Nephron progenitor cell (in vitro differentiated cells): Measurements from ENCODE around the gene INSC.

Source experiments
- DNase-seq: peaks from one replicate; pipeline ENCODE4 v3.0.0; 2021
- H3K27ac Mint-ChIP-seq: 2 replicates; pipeline ENCODE4 v1.8.0; 2021; ENCODE audit warnings: mild to moderate bottlenecking, moderate library complexity, mixed read lengths
- H3K27me3 Mint-ChIP-seq: 2 replicates; pipeline ENCODE4 v1.8.0; 2021; ENCODE audit warnings: mild to moderate bottlenecking, low read depth, mixed read lengths; ENCODE audit not compliant: poor library complexity
- H3K36me3 Mint-ChIP-seq: 2 replicates; pipeline ENCODE4 v1.8.0; 2021; ENCODE audit warnings: low read depth, mixed read lengths
- H3K4me1 Mint-ChIP-seq: 2 replicates; pipeline ENCODE4 v1.8.0; 2021; ENCODE audit warnings: mixed read lengths
- H3K4me3 Mint-ChIP-seq: 2 replicates; pipeline ENCODE4 v1.8.0; 2021; ENCODE audit warnings: mild to moderate bottlenecking, moderate library complexity, mixed read lengths
- H3K9me3 Mint-ChIP-seq: 2 replicates; pipeline ENCODE4 v1.8.0; 2021; ENCODE audit warnings: mild to moderate bottlenecking, moderate library complexity, mixed read lengths
- CTCF ChIP-seq: fragments of 200-600 bp; sonication (generic); IDR thresholded peaks from 2 replicates; pipeline ENCODE4 v1.5.0; 2021; ENCODE audit warnings: antibody characterized with exemption

The INSC gene

GRCh38 chr11:15141381-15141780 lies 26.7 kb downstream of the INSC start:
- Mint-ChIP-seq H3K4me3 (no peak overlapping the region), H3K36me3 (no peaks in the 10 kb centered on the region), H3K27me3 (peaks cover 9% of the 10 kb centered on the region), H3K27ac (no peak overlapping the region), H3K9me3 (no peaks in the 10 kb centered on the region), H3K4me1 (peaks cover 13% of the 10 kb centered on the region)
- no peak for DNase-seq
- no peak for TF ChIP-seq CTCF

- no peak overlapping the region for H3K27ac Mint-ChIP-seq
- no peak for DNase-seq
- no peaks in the 10 kb centered on the region for H3K9me3 Mint-ChIP-seq
- peaks cover 13% of the 10 kb centered on the region for H3K4me1 Mint-ChIP-seq
- H3K36me3 Mint-ChIP-seq = no peaks in the 10 kb centered on the region
- peaks cover 14% of the 10 kb centered on the region for H3K27me3 Mint-ChIP-seq
- TF ChIP-seq CTCF = no peak
- H3K4me3 Mint-ChIP-seq = no peak overlapping the region
These were observed 28.1 kb downstream of the INSC start for GRCh38 chr11:15142838-15143237.

GRCh38 chr11:15143855-15144254 lies 29.1 kb downstream of the INSC start:
- H3K27me3 Mint-ChIP-seq = peaks cover 15% of the 10 kb centered on the region
- no peak overlapping the region for H3K27ac Mint-ChIP-seq
- no peak for TF ChIP-seq CTCF
- peaks cover 13% of the 10 kb centered on the region for H3K4me1 Mint-ChIP-seq
- no peaks in the 10 kb centered on the region for H3K9me3 Mint-ChIP-seq
- DNase-seq = no peak
- no peaks in the 10 kb centered on the region for H3K36me3 Mint-ChIP-seq
- no peak overlapping the region for H3K4me3 Mint-ChIP-seq

- peaks cover 13% of the 10 kb centered on the region for H3K4me1 Mint-ChIP-seq
- no peak overlapping the region for H3K4me3 Mint-ChIP-seq
- no peak overlapping the region for H3K27ac Mint-ChIP-seq
- peaks cover 15% of the 10 kb centered on the region for H3K27me3 Mint-ChIP-seq
- H3K9me3 Mint-ChIP-seq = no peaks in the 10 kb centered on the region
- no peaks in the 10 kb centered on the region for H3K36me3 Mint-ChIP-seq
- TF ChIP-seq CTCF = no peak
- DNase-seq = no peak
These were observed 29.6 kb downstream of the INSC start for GRCh38 chr11:15144347-15144746.

- Mint-ChIP-seq H3K4me1 (peaks cover 13% of the 10 kb centered on the region), H3K4me3 (no peak overlapping the region), H3K9me3 (no peaks in the 10 kb centered on the region), H3K27me3 (peaks cover 15% of the 10 kb centered on the region), H3K36me3 (no peaks in the 10 kb centered on the region), H3K27ac (no peak overlapping the region)
- no peak for DNase-seq
- TF ChIP-seq CTCF = no peak
These were observed 30.4 kb downstream of the INSC start for GRCh38 chr11:15145151-15145550.

- Mint-ChIP-seq H3K4me1 (peaks cover 13% of the 10 kb centered on the region), H3K36me3 (no peaks in the 10 kb centered on the region), H3K27me3 (peaks cover 15% of the 10 kb centered on the region), H3K4me3 (no peak overlapping the region), H3K9me3 (no peaks in the 10 kb centered on the region), H3K27ac (no peak overlapping the region)
- no peak for TF ChIP-seq CTCF
- DNase-seq = no peak
These were observed 30.9 kb downstream of the INSC start for GRCh38 chr11:15145615-15146014.
